Fibroblast of lung (primary cell): ENCODE data around the gene ZNF76. TPM values are rescaled to one million over a fixed set of nuclear protein-coding genes. Genes with fewer than 3 reads are reported as not detected.

Experiments used
- DNase-seq, 2 donors: peaks; one replicate each; pipeline versions ENCODE4 v3.0.0 to v3.0.0-alpha.2; 2010; ENCODE audit warnings: low read depth in 2 of 2
- H2AFZ ChIP-seq: 2 replicates; pipeline ENCODE4 v1.5.1; 2012; ENCODE audit warnings: low read length, control low read depth, inconsistent platforms
- H3K27ac ChIP-seq: 2 replicates; pipeline ENCODE4 v1.5.1; 2011; ENCODE audit warnings: low read length, control low read depth; ENCODE audit not compliant: insufficient read depth
- H3K27me3 ChIP-seq: 2 replicates; pipeline ENCODE4 v1.5.1; 2011; ENCODE audit warnings: mild to moderate bottlenecking, low read length; ENCODE audit not compliant: control insufficient read depth, insufficient read depth
- H3K36me3 ChIP-seq: 2 replicates; pipeline ENCODE4 v1.5.1; 2011; ENCODE audit warnings: low read length; ENCODE audit not compliant: control insufficient read depth, insufficient read depth
- H3K4me1 ChIP-seq: 2 replicates; pipeline ENCODE4 v1.5.1; 2011; ENCODE audit warnings: low read length; ENCODE audit not compliant: control insufficient read depth, insufficient read depth; ENCODE audit errors: extremely low read depth
- H3K4me2 ChIP-seq: 2 replicates; pipeline ENCODE4 v1.5.1; 2011; ENCODE audit warnings: low read length, control low read depth; ENCODE audit not compliant: insufficient read depth; ENCODE audit errors: extremely low read depth
- H3K4me3 ChIP-seq, 4 experiments: fragments of 200-600 bp in 1 of 4; sonication (generic) in 1 of 4; replicated peaks in 1 of 4; 2 replicates each; pipeline ENCODE4 v1.5.1; 2011 to 2016; ENCODE audit warnings: low read length in 4 of 4, low read depth in 3 of 4, mild to moderate bottlenecking in 3 of 4, control low read depth in 2 of 4, inconsistent platforms in 1 of 4, mixed read lengths in 1 of 4; ENCODE audit not compliant: insufficient read depth in 1 of 4; ENCODE audit errors: control extremely low read depth in 1 of 4
- H3K79me2 ChIP-seq: 2 replicates; pipeline ENCODE4 v1.5.1; 2012; ENCODE audit warnings: mild to moderate bottlenecking, low read length, inconsistent platforms; ENCODE audit not compliant: control insufficient read depth, insufficient read depth
- H3K9ac ChIP-seq: 2 replicates; pipeline ENCODE4 v1.5.1; 2011; ENCODE audit warnings: mild to moderate bottlenecking, low read length, control low read depth; ENCODE audit not compliant: insufficient read depth
- H3K9me3 ChIP-seq: 2 replicates; pipeline ENCODE4 v1.5.1; 2012; ENCODE audit warnings: low read depth, low read length; ENCODE audit not compliant: control insufficient read depth, insufficient read depth
- H4K20me1 ChIP-seq: 2 replicates; pipeline ENCODE4 v1.5.1; 2011; ENCODE audit warnings: low read length; ENCODE audit not compliant: control insufficient read depth, insufficient read depth; ENCODE audit errors: extremely low read depth
- CTCF ChIP-seq, 2 donors: IDR thresholded peaks in 1 of 2; conservative IDR thresholded peaks in 1 of 2; 1 replicate in 1 of 2; 2 replicates in 1 of 2; pipeline ENCODE4 v1.5.1; 2011 to 2012; ENCODE audit warnings: low read length in 2 of 2, control low read depth in 1 of 2, inconsistent platforms in 1 of 2, low read depth in 1 of 2, mild to moderate bottlenecking in 1 of 2
- EZH2 ChIP-seq: IDR thresholded peaks from 2 replicates; pipeline ENCODE4 v1.5.1; 2012; ENCODE audit warnings: low read length, control low read depth, mild to moderate bottlenecking; ENCODE audit errors: missing control alignments
- polyA plus RNA-seq, 2 donors: library from polyadenylated mRNA; depleted of rRNA in 1 of 2; stranded (reverse) in 1 of 2; unstranded in 1 of 2; fragments of >200 nt; gene quantifications; 2 replicates each; pipeline ENCODE4 v1.2.1, GENCODE V29; 2011 to 2012; ENCODE audit warnings: missing spikeins in 1 of 2
- total RNA-seq: library from RNA; depleted of rRNA; stranded (reverse); fragments of >200 nt; gene quantifications from 2 replicates; pipeline ENCODE4 v1.2.1, GENCODE V29; 2014

The ZNF76 gene
- total and polyA plus RNA-seq, 2 donors (not counting 1 experiment from before 2014, with no cell fraction given): 9.6 to 19.5 TPM

DNA sequence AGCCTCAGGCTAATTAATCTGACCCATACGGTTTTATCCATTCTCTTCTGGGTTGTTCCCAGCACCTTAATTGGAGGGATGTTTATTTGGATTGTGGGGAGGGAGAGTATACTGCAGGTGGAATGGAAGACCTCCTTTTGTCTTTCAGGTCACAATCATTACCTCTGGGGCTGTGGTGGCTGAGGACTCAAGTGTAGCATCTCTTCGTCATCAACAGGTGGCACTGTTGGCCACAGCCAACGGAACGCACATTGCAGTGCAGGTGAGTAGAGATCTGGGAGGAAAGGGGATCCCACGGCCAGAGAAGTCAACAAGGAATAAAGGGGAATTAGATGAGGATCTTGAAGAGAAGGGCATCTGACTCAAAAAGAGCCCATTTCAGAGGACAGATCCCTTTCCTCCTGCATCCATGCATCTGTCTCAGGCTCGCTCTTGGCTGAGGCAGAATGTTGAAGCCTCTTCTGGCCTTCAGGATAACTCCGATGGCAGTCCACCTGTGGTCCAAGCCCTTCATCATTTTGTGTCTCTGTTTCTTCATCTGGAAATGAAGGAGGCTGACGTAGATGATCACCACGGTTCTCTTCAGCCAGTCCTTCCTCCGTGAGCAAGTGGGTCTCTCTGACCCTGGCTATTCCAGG lies 34.9 kb downstream of the ZNF76 start:
- Histone ChIP-seq H3K27me3 (no peaks in the 10 kb centered on the region), H3K36me3 (peaks cover 9% of the 10 kb centered on the region), H3K4me2 (no peak overlapping the region), H3K79me2 (no peaks in the 10 kb centered on the region), H3K27ac (no peak overlapping the region), H4K20me1 (no peaks in the 10 kb centered on the region), H3K9ac (no peak overlapping the region), H2AFZ (no peak overlapping the region), H3K4me1 (peaks cover 2% of the 10 kb centered on the region), H3K4me3 (no peak overlapping the region), H3K9me3 (no peaks in the 10 kb centered on the region)
- TF ChIP-seq CTCF (conservative IDR thresholded peaks at IDR 0.05 in 1 of 2, IDR thresholded peaks at IDR 0.05 in 1 of 2; ENCODE audit: low read depth in 1 of 2, low read length in 2 of 2) (peak; percentile 59 to 71), EZH2 (no peak)
- peak; percentile 24 to 37 for DNase-seq

DNA sequence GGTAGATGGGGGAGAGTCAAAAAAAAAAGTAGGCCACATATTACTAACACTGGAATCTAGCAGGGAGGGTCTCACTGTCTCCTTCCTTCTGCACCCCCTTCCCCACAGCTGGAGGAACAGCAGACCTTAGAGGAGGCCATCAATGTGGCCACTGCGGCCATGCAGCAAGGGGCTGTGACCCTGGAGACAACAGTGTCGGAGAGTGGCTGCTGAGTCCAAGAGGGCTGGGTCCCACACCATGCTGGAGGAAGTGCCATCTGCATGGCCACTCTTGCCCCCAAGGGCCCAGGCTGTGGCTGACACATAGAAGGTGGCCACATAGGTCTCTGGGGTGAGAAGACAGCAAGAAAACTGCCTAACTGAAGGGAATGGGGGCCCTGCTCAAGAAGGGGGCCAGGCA lies 35.5 kb downstream of the ZNF76 start:
- Histone ChIP-seq H3K4me2 (no peak overlapping the region), H3K36me3 (peaks cover 9% of the 10 kb centered on the region), H2AFZ (no peak overlapping the region), H3K27ac (no peak overlapping the region), H3K4me3 (no peak overlapping the region), H3K4me1 (peaks cover 2% of the 10 kb centered on the region), H3K27me3 (no peaks in the 10 kb centered on the region), H4K20me1 (no peaks in the 10 kb centered on the region), H3K9me3 (no peaks in the 10 kb centered on the region), H3K9ac (no peak overlapping the region), H3K79me2 (no peaks in the 10 kb centered on the region)
- TF ChIP-seq EZH2: no peak
- no peak for DNase-seq

DNA sequence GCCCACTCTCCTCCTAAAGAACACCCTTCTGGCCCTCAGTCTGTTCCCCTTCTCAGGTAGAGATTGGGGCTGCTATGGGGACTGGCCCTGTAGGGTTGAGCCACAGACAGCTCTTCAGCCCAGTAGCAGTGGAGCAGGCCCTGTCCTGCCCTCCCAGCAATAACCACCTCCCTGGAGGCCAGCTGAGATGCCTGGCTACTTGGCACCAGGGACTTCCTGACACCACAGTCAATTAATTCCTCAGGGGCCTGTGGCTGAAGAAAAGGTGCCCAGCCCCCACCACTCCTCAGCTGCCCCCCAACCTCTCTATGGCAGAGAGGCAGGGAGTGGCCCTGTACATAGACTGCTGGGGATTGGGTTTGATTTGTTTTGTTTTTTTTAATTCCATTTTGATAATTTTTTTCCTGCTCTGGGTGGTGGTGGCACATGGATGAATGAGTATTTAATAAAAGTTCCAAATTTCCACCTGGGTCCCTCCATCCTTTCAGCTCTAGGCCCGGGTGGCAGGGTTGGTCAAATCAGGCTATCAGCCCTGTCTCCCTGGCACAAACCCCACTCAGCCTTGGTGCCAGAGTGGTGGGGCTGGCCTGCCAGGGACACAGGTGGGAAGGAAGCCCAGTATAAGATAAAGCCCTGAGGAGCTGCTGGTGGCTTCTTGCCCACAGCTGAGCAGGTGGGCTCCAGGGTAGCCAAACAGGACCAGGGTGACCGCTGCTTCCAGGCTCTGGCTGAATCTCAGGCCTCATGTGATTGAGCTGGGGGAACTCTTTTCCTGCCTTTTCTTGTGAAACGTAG lies 36.2 kb downstream of the ZNF76 start:
- no peaks in the 10 kb centered on the region for H3K79me2 ChIP-seq
- H3K4me1 ChIP-seq: peaks cover 2% of the 10 kb centered on the region
- no peaks in the 10 kb centered on the region for H4K20me1 ChIP-seq
- no peaks in the 10 kb centered on the region for H3K27me3 ChIP-seq
- no peak overlapping the region for H3K27ac ChIP-seq
- H3K9me3 ChIP-seq: no peaks in the 10 kb centered on the region
- TF ChIP-seq CTCF (conservative IDR thresholded peaks at IDR 0.05 in 1 of 2, IDR thresholded peaks at IDR 0.05 in 1 of 2; ENCODE audit: low read depth in 1 of 2, low read length in 2 of 2) (no peak), EZH2 (no peak)
- H3K36me3 ChIP-seq: peaks cover 9% of the 10 kb centered on the region
- no peak overlapping the region for H3K9ac ChIP-seq
- H2AFZ ChIP-seq: no peak overlapping the region
- no peak overlapping the region for H3K4me2 ChIP-seq
- no peak for DNase-seq
- no peak overlapping the region for H3K4me3 ChIP-seq
